Measurements from ENCODE around the gene KCNN4.

The KCNN4 gene

DNA sequence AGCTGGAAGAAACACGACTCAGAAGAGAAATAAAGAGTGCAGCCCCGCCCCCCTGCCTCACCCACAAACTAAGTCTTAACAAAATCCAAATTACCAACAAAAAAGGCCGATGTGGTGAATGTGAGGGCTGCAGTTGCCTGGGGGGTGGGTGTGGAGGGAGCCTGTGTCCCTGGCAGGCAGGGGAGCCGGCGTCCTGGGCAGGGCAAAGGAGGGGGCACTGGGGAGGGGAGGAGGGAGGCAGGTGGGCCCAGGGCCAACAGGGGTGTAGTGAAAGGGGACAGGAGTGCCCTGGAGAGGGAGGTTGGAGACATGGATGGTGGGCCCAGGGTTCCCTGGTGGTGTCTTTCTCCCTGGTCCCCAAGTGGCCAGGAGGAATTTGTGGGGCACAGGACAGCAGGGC, 60.9 kb downstream of the KCNN4 start:
- no peak for TF ChIP-seq ZFX (IDR thresholded peaks at IDR 0.05; ENCODE audit: borderline replicate concordance)
- TF ChIP-seq, protein P1, sequence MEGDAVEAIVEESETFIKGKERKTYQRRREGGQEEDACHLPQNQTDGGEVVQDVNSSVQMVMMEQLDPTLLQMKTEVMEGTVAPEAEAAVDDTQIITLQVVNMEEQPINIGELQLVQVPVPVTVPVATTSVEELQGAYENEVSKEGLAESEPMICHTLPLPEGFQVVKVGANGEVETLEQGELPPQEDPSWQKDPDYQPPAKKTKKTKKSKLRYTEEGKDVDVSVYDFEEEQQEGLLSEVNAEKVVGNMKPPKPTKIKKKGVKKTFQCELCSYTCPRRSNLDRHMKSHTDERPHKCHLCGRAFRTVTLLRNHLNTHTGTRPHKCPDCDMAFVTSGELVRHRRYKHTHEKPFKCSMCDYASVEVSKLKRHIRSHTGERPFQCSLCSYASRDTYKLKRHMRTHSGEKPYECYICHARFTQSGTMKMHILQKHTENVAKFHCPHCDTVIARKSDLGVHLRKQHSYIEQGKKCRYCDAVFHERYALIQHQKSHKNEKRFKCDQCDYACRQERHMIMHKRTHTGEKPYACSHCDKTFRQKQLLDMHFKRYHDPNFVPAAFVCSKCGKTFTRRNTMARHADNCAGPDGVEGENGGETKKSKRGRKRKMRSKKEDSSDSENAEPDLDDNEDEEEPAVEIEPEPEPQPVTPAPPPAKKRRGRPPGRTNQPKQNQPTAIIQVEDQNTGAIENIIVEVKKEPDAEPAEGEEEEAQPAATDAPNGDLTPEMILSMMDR (IDR thresholded peaks at IDR 0.05): no peak

DNA sequence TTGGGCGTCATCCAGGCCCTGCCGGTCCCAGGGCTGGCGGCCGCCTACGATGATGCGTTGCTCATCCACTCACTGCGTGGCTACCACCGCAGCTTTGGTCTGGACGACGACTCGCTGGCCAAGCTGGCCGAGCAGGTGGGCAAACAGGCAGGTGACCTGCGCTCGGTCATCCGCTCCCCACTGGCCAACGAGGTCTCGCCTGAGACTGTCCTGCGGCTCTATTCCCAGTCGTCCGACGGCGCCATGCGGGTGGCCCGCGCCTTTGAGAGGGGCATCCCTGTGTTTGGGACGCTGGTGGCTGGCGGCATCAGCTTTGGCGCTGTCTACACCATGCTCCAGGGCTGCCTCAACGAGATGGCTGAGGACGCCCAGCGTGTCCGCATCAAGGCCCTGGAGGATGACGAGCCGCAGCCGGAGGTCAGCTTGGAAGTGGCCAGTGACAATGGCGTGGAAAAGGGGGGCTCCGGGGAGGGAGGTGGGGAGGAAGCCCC, 61.4 kb downstream of the KCNN4 start:
- TF ChIP-seq, protein P1 (IDR thresholded peaks at IDR 0.05): no peak
- TF ChIP-seq ZFX (IDR thresholded peaks at IDR 0.05; ENCODE audit: borderline replicate concordance): no peak

More for the DNA sequence above, 60.9 kb downstream of the KCNN4 start:
- no peak overlapping the region for H3K27ac ChIP-seq

DNA sequence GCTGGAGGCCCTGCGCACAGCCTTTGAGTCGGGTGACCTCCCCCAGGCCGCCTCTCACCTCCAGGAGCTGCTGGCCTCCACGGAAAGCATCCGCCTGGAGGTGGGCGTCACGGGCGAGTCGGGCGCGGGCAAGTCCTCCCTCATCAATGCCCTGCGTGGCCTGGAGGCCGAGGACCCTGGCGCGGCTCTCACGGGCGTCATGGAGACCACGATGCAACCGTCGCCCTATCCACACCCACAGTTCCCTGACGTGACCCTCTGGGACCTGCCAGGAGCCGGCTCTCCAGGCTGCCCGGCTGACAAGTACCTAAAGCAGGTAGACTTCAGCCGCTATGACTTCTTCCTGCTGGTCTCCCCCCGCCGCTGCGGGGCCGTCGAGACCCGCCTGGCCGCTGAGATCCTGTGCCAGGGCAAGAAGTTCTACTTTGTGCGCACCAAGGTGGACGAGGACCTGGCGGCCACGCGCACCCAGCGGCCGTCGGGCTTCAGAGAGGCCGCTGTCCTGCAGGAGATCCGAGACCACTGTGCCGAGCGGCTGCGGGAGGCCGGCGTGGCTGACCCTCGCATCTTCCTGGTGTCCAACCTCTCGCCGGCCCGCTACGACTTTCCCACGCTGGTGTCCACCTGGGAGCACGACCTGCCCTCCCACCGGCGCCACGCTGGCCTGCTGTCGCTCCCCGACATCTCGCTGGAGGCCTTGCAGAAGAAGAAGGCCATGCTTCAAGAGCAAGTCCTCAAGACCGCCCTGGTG, 62.0 kb downstream of the KCNN4 start:
- no peak overlapping the region for H3K27ac ChIP-seq
- TF ChIP-seq, protein P1 (IDR thresholded peaks at IDR 0.05): no peak
- no peak for TF ChIP-seq ZFX (IDR thresholded peaks at IDR 0.05; ENCODE audit: borderline replicate concordance)

More for the DNA sequence above, 61.4 kb downstream of the KCNN4 start:
- H3K27ac ChIP-seq: no peak overlapping the region

Data from 22Rv1 (cell line).